HG02870 (cell line): ENCODE measurements around the gene CAMTA1.
"Not testable (repeated sequence)": the region's sequence is repeated elsewhere in the genome, so short reads cannot be mapped to it uniquely, and the experiment has no call there.

Source experiments
- ATAC-seq: cut with Tn5 transposase; IDR thresholded peaks from one replicate; pipeline ENCODE4 v1.9.1; 2021; ENCODE audit warnings: mild to moderate bottlenecking, moderate library complexity; ENCODE audit not compliant: unreplicated experiment

Gene CAMTA1

DNA sequence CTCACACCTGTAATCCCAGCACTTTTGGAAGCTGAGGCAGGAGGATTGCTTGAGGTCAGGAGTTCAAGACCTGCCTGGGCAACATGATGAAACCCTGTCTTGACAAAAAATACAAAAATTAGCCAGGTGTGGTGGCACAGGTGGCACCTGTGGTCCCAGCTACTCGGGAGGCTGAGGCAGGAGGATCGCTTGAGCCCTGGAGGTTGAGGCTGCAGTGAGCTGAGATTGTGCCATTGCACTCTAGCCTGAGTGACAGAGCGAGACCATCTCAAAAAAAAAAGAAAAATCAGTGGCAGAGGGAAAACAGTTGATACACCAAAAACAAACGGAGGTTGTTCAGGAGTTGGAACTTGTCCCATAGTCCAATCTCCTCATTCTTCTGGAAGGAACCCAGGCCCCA, 904.1 kb downstream of the CAMTA1 start:
- not testable (repeated sequence) for ATAC-seq

- ATAC-seq: no peak
Observed at GRCh38 chr1:7690076-7690475, 904.8 kb downstream of the CAMTA1 start.

GRCh38 chr1:7690496-7691182, 905.4 kb downstream of the CAMTA1 start:
- ATAC-seq: no peak

DNA sequence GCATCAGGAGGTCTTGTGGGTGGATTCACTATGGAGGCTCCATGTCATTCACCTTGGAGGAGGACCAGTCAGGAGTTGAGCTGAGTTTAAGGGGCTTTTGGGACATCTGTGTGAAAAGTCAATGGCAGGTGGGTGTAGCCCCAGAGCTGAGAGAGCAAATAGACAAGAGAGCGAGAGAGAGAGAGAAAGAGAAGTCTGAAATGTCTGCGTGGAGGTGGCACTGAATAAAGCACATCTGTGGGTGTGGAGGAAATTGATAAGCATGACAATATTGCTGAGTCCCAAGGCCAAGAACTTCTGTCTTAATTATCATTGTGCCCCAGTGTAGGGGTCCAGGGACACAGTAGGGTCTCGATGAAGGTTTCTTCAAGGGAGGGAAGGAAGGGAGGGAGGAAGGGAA, 906.3 kb downstream of the CAMTA1 start:
- no peak for ATAC-seq

GRCh38 chr1:7692005-7692404, 906.8 kb downstream of the CAMTA1 start:
- no peak for ATAC-seq

DNA sequence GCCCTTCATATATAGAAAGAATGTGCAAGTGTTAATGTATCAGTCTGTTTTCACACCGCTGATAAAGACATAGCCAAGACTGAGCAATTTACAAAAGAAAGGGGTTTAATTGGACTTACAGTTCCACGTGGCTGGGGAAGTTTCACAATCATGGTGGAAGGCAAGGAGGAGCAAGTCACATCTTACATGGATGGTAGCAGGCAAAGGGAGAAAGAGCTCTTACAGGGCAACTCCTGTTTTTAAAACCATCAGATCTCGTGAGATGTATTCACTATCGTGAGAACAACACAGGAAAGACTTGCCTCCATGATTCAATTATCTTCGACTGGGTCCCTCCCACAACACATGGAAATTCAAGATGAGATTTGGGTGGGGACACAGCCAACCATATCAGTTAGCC, 907.8 kb downstream of the CAMTA1 start:
- not testable (repeated sequence) for ATAC-seq

- ATAC-seq: no peak
Observed at GRCh38 chr1:7693662-7694061, 908.4 kb downstream of the CAMTA1 start.

DNA sequence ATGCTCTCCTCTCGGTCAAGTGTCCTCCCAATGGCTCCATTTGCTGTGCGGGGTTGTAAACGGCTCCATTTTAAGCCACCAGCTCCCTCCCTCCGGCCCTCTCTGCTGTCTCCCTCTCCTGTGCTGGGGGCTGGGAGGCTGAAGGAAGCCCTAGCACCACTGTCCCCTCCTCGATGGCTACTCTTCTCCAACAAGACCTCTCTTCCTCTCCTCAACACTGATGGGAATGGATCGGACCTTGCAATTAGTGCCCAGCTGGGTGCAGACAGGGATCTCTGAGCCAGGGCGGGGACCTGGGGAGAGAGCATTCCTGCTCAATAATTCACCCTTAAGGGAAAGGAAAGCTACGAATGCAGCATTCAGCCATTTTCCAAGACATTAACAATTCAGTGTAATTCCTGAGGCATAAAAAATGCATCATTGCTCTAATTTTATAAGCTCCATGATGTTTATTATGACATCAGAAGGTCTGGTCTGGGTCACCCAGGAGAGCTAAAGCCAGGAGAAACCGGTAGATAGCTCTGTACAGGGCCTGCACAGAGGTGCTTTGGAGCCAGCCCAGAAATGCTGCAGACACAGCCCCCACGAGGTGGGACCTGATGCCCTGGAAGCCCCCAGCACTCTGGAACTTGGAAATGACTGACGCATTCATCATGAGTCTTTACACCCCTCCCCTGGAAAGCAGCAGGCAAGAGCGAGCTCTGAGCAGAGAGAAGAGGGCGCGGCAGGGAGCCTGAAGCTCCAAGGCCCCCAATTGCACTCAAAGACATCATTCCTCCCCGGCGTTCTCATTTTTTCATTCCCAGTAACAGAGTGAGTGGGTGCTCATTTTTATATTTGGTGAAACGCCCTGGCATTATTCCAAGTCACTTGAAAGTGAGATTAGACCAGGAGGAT, 909.6 kb downstream of the CAMTA1 start:
- no peak for ATAC-seq

- no peak for ATAC-seq
Observed at GRCh38 chr1:7695497-7696117, 910.4 kb downstream of the CAMTA1 start.

DNA sequence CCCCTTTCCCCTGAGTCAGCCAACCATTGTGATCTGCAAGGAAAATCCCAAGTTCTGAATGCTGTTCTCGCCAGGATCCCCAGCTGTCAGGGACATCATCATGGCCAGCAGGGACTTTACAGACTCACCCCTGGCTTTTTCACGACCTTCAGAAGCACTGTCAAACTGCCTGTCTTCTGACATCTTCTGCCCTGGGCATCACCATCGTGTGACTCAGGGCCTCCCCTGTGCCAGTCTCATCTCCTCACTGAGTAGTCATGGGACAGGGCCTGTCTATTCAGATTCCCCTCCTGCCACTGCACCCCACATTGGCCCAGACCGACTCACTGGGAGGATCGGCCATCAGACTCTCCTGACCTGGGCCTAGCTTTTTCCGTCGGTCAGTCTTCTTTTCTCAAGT, 913.4 kb downstream of the CAMTA1 start:
- ATAC-seq: no peak

GRCh38 chr1:7702365-7702764, 917.1 kb downstream of the CAMTA1 start:
- no peak for ATAC-seq

DNA sequence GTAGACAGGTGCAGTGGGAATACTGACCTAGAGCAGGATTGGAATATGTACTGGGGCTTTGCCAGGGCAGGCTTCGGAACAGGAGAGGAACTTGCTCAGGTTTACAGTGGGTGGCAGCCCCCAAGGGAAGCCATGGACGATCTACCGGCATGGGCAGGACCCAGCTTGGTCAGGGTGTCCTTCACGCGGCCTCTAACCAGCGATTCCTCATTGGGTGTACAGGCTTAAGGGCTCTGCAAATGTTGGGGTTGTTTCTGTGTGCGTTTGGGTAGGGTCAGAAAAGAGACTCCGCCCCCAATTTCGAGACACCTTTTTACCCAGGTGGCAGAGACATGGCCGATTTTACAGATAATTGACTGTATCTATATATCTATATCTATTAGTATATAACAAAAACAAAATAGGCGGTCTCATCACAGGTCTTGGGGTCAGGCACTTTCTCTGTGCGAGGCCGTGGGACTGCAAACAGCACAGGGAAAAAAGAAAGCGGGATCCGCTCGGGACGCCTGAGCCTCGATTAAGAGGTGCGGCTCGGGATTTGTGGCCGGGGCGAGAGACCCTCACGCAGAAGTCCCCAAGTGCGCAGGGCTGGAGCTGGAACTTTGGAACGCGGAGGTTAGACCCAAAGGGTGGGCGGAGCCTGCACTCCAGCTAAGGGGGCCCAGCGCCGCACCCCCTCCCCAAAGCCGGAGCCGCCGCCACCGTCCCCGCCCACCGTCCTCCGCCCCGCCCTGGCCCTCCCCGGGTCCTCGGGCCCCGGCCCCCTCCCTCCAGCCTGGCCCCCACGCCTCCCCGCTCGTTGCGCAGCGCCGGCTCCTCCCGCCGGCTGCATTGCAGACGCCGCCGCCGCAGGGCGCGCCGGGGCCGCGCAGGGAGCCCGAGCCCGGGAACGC, 918.3 kb downstream of the CAMTA1 start:
- no peak for ATAC-seq

DNA sequence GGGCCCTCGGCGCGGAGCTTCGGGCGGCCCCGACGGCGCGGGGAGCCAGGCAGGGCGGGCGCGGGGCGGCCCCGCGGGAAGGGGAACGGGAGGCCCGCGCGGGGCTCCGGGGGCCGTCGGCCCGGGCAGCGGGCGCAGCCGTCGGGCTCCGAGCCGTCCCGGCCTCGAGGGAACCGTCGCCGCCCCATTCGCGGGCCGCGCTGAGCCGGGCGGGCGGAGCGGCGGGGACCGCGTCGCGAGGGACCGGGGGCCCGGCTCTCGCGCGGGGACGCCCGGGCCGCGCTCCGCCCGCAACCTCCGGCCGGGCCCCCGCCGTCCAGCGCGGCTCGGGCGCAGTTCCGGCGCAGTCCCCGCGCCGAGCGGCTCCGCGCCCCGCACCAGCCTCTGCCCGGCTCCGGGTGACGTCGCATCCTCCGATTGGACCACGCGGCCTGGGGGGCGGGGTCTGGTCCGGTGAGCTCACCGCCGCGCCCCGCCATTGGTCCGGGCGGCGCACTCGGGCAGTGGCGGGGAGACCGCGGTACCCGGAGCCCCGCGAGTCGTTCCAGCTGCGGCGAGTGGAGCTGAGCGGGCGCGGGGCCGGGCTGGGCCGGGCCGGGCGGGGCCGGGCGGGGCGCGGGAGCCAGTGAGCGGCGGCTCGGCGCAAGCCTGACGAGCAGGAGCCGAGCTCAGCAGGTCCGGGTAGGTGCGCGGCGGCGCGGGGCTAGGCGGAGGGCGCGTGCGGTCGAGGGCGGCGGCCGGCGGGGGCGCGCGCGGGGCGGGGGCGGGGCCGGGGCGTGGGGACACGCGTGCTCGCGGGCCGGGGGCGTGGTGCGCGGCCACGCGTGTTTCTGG, 919.2 kb downstream of the CAMTA1 start:
- ATAC-seq: peak; percentile 65

- ATAC-seq: no peak
Observed at GRCh38 chr1:7705048-7705907, 920.0 kb downstream of the CAMTA1 start.

DNA sequence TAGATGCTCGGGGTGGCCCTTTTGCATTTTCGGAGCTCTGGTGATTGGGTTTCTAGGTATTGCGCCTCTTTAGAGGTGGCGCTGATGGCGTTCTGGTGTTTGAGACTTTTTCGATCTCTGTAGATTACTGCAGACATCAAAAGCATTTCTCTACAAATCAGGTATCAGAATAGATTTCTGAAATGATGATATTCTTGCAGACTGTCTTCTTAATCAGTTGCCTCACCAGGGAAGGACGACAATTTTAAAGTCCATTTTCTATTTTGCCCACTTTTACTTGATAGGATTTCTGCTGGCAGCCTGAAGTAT, 920.6 kb downstream of the CAMTA1 start:
- no peak for ATAC-seq

DNA sequence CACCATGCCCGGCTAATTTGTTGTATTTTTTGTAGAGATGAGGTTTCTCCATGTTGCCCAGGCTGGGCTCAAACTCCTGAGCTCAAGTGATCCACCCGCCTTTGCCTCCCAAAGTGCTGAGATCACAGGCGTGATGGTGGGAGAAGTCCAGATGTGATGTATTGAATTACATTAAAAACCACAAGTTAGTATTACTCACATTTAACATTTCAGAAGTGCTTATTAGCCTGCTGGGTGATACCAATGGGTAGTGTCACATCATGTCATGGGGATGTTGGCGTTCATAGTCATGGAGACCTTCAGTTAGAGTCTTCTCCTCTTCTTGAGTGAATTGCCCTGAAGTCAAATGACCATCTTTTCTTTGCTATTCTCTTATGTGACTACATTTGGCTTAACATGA, 922.3 kb downstream of the CAMTA1 start:
- ATAC-seq: no peak

GRCh38 chr1:7708065-7708464, 922.8 kb downstream of the CAMTA1 start:
- not testable (repeated sequence) for ATAC-seq

DNA sequence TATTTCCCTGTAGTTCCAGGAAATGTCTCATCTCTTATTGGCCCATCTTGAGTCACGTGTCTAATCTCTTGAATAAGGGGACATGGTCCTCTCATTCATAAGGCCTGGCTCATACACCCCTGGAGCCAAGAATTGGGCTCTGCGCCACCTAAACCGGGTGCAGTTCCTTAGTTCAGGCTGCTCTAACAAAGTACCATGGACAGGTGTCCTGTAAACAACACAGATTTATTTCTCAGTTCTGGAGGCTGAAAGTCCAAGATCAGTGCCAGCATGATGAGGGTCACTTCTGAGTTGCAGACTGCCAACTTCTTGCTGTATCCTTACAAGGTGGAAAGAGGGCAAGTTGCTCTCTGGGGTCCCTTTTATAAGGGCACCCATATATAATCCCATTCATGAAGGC, 925.6 kb downstream of the CAMTA1 start:
- no peak for ATAC-seq

GRCh38 chr1:7712731-7713323, 927.6 kb downstream of the CAMTA1 start:
- no peak for ATAC-seq
